Measurements from ENCODE around the gene KCNIP4.

DNA sequence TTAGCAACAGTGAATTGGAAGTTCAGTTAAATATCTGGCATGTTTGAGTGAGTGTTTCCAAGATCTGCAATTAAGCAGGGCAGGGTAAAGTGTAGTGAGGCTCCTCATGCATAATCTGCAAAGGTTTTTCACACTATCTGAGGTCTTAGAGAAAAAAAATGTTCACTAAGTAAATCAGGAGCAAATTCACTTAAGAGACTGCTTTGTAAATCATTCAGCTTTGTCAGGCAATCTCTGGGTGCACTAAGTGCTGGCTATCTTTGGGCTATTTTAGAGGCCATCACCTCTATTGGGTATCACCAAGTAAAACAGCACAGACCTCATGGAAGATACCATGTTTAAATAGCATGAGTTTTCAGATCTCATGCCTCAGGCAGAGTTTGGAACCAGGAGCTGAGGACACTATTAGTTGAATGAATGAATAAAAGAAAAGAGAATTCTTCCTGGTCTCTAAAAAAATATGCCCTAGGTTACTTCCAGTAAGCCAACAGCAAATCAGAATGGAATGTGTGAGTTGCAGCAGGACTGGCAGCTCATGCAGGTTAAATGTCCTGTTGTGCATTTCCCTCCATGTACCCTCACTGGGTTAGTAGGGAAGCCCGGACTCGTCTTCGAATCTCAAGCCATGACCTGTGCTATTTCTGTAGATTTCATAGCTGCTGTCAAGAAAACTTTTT is 195.3 kb downstream of the KCNIP4 start:
- TF ChIP-seq CTCF (IDR thresholded peaks at IDR 0.05) (no peak), POLR2A (IDR thresholded peaks at IDR 0.05; ENCODE audit: low read depth) (no peak), POLR2AphosphoS5 (IDR thresholded peaks at IDR 0.05) (no peak)

Measured in esophagus muscularis mucosa (tissue), 3 donors.